ENCODE measurements around the gene IL1RAPL2.

GRCh38 chrX:105758754-105759153 is 1192.8 kb downstream of the IL1RAPL2 start:
- TF ChIP-seq CTCF (IDR thresholded peaks at IDR 0.05 in 4 of 5, conservative IDR thresholded peaks at IDR 0.05 in 1 of 5) (no peak), POLR2A (IDR thresholded peaks at IDR 0.05) (no peak)
